Non-pigmented ciliary epithelial cell (primary cell): ENCODE measurements around the gene PJA1.

ENCODE experiments used
- DNase-seq: peaks from one replicate; pipeline ENCODE4 v3.0.0-alpha.2; 2010; ENCODE audit warnings: low read depth

Gene PJA1, protein sequence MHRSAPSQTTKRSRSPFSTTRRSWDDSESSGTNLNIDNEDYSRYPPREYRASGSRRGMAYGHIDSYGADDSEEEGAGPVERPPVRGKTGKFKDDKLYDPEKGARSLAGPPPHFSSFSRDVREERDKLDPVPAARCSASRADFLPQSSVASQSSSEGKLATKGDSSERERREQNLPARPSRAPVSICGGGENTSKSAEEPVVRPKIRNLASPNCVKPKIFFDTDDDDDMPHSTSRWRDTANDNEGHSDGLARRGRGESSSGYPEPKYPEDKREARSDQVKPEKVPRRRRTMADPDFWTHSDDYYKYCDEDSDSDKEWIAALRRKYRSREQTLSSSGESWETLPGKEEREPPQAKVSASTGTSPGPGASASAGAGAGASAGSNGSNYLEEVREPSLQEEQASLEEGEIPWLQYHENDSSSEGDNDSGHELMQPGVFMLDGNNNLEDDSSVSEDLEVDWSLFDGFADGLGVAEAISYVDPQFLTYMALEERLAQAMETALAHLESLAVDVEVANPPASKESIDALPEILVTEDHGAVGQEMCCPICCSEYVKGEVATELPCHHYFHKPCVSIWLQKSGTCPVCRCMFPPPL

DNA sequence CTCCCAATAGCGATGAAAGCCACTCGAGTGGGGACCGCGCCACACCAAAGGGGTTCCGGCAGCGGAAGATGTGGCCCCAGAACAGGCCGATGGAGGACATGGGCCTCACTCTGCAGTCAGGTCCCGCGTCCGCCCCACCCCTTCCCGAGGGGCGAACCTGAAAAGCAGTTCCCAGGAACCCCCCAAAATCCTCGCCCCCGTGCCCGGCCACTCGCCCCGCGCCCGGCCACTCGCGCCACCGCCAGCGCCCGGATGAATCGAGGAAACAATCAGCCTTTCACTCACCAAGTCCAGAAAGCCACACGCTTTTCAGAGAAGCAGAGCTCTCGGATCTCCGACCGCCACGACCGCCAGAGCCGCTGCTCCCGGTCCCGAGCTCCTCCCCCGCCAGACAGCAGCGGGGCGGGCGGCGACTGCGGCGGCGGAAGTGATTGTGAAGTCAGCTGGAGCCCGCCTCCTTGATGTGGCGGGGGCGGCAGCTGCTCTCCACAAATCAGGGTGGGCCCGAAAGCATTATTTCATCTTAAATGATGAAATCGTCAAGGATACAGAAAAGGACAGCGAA, at the start of gene PJA1:
TSS of gene PJA1 (minus strand) at position 367 of the 565 bp plus-strand sequence. CDS start 2,380 bp downstream, outside the sequence.
- no peak for DNase-seq

DNA sequence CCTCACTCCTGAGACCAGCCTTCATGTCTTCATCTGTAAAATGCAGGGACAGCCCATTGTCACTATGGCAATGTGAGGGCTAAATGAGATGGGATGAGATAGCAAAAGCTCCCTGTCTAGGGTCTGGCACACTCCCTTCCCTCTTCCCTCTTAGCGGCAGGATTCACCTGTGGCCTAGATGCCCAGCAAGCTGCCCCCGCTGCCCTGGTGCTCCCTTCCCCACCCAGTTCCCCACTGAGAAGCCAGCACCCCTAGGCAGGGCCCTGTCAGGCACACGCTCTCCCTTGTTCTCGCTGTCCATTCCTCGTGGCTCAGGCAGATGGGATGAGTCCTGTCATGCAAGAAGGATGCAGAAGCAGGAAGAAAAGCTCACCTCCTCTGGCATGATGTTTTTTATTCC, 49.2 kb upstream of the PJA1 start:
- no peak for DNase-seq

DNA sequence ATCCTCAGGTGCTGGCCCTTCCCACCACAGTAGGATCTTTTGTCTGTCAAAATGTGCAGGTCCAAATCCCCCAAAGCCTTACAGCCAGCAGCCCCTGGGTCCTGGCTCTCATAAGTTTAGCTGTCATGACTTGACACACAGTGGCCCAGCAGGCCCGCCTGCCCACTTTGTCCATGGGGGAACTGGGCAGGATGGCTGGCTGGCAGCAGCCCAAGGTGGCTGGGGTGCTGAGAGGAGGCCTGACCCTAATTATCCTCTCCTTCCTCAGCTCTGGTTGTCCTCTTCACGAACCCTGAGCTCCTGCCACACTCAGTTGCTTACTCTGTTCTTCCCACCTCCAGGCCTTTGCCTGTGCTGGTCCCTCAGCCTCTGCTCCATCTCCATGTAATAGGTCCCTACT, 46.4 kb upstream of the PJA1 start:
- DNase-seq = no peak

DNA sequence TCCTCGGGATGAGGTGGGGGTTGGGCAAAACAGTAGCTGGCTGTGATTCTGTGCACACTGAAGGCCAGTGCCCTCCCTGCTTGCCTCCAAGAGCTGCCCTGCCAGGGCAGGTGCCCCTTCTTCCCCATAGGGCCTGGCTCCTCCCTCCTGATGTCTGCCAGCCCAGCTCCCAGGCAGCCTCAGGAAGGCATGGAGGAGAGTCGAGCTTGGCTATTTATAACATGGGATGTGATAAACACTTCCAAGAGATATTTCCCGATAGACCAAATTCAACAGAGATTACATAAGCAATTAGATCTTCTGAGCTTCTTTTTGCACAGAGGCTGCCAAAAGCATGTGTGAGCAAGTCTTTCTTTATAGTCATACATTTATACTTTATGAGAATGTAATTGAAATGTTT, 45.3 kb upstream of the PJA1 start:
- DNase-seq = no peak

DNA sequence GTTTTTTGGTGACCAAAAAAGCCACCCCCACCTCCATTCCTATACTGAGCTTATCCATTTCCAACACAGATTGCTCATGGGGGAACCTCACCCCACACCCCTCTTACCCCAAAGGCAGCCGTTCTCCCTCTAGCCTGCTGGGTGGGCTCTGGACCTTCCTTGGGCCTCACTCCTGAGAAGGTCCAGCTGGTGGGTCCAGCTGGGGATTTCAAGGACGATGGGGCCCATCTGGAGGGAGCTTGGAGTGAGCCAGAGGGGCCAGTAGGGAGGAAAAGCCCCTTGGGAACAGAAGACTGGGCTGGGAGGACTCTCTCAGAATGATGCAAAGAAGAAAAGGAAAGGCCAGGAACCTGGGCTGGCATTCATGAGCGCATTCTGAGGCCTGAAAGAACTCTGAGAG, 42.0 kb upstream of the PJA1 start:
- no peak for DNase-seq

DNA sequence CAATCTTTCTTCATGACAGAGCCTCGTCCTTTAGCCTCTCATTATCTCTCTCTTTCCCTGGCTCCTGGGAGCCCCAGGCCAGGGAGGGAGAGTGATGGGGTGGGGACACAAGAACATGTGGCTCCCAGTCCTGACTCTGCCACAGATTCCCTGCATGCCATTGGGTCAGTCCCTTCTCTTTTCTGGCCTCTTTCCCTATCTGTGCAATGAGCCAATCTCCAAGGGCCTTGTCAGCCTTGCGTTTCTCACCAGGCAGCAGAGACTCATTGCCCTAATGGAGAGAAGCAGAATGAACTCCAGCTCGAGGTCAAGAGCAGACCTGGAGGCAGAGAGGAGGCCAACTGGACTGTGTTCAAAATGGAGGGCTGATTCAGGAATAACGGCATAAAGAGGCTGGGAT, 38.4 kb upstream of the PJA1 start:
- DNase-seq = no peak

DNA sequence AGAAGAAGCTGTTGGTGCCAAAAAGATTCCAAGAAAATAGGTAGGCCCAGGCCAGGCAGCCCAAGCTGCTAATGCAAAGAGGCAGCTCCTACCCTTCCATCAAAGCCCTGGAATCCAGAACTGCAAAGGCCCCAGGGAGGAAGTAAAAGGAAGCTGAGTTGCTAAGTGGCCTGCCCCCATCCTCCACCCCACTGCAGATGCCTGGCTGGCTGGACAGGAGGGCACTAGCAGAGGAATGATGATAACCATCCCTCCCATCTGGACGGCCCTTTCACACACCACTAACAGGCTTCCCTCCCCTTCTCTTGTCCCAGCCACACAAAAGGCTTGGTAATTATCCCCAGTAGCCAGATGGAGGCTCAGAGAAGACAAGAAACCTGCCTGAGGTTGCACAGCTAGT, 32.4 kb upstream of the PJA1 start:
- no peak for DNase-seq

DNA sequence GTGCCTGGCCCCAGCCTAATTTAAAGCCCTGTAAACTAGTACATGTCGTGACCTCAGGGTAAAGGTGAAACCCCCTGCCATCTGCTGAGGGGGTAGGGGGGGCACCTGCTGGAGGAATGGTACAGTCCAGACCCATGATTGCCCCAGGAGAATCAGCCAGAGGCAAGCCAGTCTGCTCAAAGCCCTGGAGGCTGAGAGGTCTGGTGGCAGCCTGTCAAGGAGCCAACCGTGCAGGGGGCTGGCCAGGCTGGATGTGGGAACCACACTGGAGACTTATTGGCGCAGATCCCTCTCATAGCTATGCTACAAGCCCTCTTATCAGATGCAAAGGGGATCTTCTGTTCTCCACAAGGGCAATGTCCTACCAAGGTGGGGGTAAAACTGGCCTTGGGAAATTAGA, 31.4 kb upstream of the PJA1 start:
- DNase-seq = no peak

DNA sequence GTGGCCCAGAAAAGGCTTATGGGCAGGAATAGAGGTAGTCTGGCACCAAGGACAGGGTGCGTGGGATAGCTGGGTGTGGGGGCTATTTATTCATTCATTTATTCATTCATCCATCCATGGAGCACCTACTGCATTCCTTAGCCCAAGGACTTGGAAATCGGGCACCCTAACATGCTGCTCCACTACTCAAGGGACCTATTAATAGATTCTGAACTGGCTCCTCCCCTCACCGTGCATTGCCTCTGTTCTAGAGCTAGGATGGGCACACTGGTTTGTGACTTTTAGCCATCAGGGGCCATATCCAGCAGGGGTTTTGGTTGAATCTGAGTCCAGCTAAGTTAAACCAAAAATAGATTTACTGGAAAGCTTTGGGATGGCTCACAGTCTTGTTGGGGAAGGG, 30.6 kb upstream of the PJA1 start:
- no peak for DNase-seq

DNA sequence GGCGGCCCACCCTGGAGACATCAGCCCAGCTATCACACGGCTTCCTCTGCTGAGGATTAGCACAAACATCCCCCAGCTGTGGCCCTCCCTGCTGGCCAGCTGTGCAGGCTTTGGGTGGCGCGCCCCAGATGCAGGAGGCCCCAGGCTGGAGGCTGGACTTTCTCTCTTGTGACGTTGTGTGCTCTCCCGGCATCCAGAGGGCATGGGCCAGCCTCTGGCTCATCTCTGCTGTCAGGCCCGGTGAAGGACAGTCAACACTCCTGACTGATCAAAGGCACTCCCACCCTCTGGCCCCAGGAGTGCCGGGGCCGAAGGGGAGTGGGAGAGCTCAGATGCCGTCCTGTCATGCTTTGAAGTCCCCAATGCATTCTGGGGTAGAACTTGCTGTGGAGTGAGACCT, 29.9 kb upstream of the PJA1 start:
- no peak for DNase-seq

DNA sequence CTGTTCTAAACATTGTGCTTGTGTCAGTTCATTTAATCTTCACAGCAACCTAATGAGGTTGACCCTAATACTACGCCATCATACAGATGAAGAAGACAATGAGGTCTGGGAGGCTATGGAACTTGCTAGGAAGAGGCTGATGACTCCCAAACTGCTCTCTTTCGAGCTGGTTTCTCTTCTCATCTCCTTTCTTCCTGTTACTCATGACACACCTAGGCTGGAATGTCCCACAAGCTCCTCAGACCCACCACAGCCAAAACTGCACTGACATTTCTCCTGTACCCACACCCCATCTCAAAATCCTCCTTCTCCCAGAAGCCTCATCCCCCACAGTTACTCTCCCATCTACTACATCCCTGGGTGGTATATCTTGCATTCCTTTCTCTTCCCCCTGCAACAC, 27.4 kb upstream of the PJA1 start:
- no peak for DNase-seq

DNA sequence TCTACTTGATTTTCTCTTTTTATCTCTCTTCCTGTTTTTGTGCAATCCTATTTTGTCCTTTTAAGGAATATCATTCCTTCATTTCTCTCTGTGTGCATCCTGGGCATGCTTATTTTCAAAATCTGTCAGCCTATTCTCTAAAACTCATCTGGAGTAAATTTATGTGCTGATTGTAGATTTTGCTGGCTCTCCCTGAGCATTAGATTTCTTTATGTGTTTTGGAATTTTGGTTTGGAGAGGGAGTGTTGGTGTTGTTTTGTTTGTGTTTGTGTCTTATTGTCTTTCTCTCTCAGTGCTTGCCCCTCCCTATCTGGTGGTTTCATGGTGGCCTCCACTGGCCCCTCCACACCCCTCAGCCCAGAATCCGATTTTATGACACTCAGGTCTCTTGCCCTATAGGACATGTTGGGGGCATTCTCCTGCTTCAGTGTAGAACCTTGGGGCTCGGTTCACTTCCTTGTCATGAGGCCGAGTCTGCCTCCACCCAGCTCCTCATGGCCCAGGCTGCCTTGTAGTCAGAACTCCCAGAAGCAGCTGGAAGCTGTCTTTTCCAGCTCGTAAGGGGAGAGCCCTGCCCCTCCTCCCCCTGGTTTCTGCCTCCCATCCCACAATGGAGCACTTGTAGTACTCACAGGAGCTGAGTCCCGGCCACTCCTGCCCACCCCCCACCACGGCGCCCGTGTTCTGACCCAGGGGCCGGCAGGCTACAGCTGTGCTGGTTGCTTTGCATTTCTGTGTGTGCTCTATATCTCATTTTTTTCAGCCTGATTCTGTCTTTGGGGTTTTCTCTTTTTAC, 24.5 kb upstream of the PJA1 start:
- no peak for DNase-seq

DNA sequence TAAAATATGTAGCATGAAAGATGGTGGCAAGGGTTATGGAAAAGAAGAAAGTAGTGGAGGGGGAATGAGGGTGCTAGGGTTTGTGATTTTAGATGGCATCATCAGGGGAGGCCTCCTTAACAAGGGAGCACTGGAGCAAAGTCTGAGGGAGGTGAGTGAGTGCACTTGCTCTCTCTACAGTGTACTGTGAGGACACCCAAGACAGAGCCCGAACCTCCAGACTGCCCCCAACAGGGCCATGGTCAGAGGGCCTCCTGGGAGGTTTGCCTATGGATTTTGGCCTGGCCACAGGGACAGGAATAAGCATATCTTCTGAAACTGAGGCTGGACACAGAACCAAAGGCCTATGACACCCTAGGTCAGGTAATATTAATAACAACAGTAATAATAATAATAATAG, 21.4 kb upstream of the PJA1 start:
- DNase-seq = no peak

DNA sequence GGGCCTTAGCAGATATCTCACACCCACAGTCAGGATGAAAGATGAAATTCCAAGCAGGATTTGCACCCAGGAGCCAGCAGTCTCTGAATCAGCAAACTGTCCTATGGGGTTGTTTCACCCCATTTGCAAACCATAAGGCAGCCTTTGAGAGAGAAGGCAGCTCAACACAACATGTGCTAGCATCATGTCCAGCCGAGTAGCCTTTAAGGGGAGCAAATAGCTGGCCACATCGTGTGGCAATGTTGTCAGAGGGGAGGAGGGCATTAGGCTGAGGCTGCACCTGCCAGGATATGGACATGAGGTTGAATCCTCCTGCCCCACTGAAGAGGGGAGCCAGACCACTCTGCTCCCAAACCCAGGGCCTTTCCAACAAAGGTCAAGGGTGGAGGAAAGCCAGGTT, 20.6 kb upstream of the PJA1 start:
- DNase-seq = no peak

DNA sequence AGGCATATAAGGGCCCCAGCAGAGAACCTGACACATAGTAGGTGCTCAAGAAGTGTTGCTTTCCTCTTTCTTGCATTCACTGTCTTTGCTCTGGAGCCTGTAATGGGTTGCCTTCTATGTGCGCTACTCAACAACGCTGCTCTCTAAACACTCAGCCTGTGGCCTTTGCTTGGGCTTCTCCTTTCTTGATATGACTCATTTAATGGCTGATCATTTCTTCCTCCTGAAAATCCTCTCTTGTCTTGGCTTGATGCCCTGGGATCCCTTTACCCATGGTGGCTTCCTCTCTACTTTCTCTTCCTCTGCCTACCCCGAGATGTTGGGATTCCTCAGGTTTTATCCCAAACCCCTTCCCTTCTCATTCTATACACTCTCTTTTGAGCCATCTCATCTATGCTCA, 19.9 kb upstream of the PJA1 start:
- DNase-seq = no peak

DNA sequence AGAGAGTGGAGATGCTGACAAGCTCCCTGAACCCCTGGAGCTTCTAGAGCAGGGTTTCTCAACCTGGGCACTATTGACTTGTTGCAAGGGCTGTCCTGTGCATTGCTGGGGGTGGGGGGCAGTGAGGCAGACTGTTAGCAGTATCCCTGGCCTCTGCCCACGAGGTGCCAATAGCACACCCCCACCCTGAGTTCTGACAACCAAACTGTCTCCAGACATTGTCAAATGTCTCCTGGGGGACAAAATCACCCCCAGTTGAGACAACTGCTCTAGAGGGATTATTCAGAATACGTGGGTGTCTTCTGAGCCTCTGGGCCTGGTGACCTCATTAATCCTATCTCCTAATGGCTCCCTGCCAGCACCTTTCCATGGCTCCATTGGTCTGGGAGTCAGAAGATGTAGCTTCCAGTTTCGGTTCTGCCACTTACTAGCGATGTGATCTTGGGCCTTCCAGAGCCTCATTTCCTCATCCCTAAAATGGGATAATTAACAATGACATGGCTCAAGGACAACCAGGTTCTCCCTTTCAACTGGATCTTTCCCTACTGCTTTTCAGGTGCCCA, 17.6 kb upstream of the PJA1 start:
- no peak for DNase-seq

DNA sequence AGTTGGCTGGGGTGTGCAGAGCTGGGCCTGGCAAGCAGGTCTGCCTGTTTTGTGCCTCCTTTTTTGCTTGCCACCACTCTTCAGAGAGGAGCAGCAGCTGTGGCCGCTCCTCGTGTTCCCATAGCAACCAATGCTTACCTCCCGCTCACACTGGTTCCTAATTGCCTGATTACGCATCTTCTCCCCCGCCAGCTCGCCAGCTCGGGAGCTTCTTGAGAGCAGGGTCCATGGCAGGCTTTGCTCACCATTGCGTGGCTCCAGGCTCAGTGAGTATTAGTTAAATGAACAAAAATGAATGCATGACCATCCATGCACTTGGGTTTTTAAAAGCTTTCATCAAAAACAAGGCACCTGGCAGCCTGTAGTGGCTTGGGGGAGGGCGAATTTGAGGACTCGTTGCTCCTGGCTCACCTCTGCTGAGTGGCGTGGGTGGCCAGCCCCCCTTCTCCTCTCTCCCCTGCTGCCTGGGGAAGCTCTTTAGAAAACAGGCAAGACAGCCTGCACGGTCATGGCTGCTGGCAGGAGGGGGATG, 14.2 kb upstream of the PJA1 start:
- DNase-seq = no peak

DNA sequence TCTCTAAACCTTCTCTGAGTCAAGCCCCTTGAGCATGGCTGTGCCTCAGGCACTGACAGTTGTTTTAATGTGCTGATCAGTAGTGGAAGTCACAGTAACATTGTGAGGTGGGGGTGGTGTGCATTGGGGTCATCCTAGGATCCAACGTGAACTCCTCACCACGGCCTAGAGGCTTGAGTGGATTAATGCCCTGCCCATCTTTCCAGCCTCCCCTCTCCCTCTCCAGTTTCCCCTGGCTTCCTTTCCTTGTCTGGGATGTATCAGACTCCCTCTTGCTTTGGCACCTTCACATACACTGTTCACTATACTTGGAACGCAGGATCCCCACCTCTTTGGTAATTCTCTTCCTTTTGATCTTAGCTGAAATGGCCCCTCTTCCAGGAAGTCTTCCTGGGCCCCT, 13.3 kb upstream of the PJA1 start:
- DNase-seq = no peak

DNA sequence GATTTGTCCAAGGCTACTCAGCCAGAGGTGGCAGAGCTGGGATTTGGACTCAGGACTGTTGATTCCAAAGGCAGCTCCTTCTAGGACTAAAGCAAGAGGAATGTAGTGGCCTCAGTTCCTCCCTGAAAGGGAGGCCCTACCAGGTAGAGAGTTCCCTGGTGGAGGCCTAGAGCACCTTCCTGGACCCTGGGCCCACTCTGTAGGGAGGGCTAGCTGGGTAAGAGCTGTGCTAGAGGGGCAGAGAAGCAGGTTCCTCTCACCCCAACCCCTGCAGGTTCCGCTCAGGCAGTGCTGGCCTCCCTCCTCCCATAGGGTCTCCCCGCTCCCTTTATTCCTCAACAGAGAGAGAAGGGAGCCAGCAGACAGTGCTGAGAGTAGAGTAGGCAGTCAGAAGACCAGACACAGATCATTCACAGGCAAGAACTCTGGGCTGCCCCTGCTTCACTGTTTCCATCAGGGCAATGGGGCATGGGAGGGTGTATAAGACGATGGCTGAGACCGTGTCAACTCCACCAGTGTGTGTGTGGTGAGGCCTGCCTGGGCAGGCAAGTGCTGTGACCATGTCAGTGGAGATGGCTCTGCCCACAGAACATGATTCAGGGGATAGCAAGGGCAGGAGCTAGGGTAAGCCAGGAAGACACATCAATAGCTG, 12.4 kb upstream of the PJA1 start:
- DNase-seq = no peak

DNA sequence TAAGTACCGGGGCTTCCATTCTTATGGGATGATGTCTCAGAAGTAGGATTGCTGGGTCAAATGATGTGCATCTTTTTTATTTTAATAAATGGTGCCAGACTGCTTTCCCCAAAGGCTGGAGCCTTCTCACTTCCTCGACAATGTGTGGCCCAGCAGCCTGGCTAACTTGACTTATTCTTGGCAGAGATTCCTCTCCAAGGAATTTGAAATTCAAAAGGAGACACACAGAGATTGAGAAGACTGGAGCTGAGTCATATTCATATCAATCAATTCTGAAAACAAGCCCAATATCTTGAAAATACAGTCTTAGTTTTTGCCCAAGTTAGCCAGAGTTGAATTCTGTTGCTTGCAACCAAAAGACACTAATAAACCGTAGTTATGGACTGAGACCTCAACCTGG, 10.8 kb upstream of the PJA1 start:
- no peak for DNase-seq

DNA sequence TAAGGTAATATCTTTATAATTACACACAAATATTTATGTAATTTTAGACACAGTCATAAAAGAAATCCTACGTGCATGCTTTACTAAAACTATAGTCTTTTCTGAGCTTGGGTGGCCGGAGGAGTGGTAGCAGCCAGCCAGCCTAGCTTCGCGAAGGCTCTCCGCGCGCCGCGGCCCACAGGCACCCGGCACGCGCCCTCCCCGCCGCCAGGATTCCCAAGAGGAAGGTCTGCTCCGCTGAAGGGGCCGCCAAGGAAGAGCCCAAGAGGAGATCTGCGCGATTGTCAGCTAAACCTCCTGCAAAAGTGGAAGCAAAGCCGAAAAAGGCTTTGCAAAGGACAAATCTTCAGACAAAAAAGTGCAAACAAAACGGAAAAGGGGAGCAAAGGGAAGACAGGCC, 8.7 kb upstream of the PJA1 start:
- no peak for DNase-seq

DNA sequence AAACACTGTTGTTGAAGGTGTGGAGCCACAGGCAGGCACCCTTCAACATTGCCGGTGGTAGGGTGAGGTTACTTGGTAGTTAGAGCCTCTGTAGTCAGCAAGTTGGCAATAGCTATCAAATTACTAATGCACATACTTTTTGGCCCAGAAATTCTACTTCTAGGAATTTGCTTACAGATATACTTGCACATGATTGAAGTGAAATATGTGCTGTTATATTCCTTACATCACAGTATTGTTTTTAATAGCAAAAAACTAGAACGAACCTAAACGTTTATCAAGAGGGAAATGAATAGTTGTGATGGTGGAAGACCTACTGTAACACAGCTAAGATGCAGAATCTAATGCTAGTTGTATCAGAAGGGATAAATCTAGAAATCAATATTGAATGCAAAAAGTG, 7.7 kb upstream of the PJA1 start:
- DNase-seq = no peak
